Measurements from ENCODE around the gene GMNN.

GMNN gene

GRCh38 chr6:24827162-24827561 is 52.4 kb downstream of the GMNN start:
- Histone ChIP-seq H3K36me3 (ENCODE audit: control insufficient read depth in 1 of 2, insufficient read depth in 2 of 2, low read length in 2 of 2) (no peaks in the 10 kb centered on the region), H3K27me3 (ENCODE audit: control insufficient read depth in 1 of 2, insufficient read depth in 2 of 2, low read length in 2 of 2) (no peaks in the 10 kb centered on the region), H3K9ac (ENCODE audit: low read depth in 1 of 2, low read length in 2 of 2) (no peak overlapping the region), H3K4me3 (ENCODE audit: low read depth in 1 of 2, low read length in 2 of 2) (no peak overlapping the region), H3K4me1 (ENCODE audit: control insufficient read depth in 1 of 2, insufficient read depth in 2 of 2, low read length in 2 of 2) (no peaks in the 10 kb centered on the region), H3K9me3 (ENCODE audit: control insufficient read depth in 1 of 2, low read length in 2 of 2) (no peaks in the 10 kb centered on the region), H3K27ac (ENCODE audit: low read depth, low read length) (no peak overlapping the region)

- no peak overlapping the region for H3K9ac ChIP-seq (ENCODE audit: low read depth in 1 of 2, low read length in 2 of 2)
- H3K27me3 ChIP-seq (ENCODE audit: control insufficient read depth in 1 of 2, insufficient read depth in 2 of 2, low read length in 2 of 2) = no peaks in the 10 kb centered on the region
- no peaks in the 10 kb centered on the region for H3K4me1 ChIP-seq (ENCODE audit: control insufficient read depth in 1 of 2, insufficient read depth in 2 of 2, low read length in 2 of 2)
- no peaks in the 10 kb centered on the region for H3K9me3 ChIP-seq (ENCODE audit: control insufficient read depth in 1 of 2, low read length in 2 of 2)
- H3K27ac ChIP-seq (ENCODE audit: low read depth, low read length) = no peak overlapping the region
- H3K36me3 ChIP-seq (ENCODE audit: control insufficient read depth in 1 of 2, insufficient read depth in 2 of 2, low read length in 2 of 2) = no peaks in the 10 kb centered on the region
- no peak overlapping the region for H3K4me3 ChIP-seq (ENCODE audit: low read depth in 1 of 2, low read length in 2 of 2)
Measured at GRCh38 chr6:24827970-24828369, 53.2 kb downstream of the GMNN start.

- no peaks in the 10 kb centered on the region for H3K9me3 ChIP-seq (ENCODE audit: control insufficient read depth in 1 of 2, low read length in 2 of 2)
- H3K4me1 ChIP-seq (ENCODE audit: control insufficient read depth in 1 of 2, insufficient read depth in 2 of 2, low read length in 2 of 2) = no peaks in the 10 kb centered on the region
- no peak overlapping the region for H3K27ac ChIP-seq (ENCODE audit: low read depth, low read length)
- H3K4me3 ChIP-seq (ENCODE audit: low read depth in 1 of 2, low read length in 2 of 2) = no peak overlapping the region
- H3K27me3 ChIP-seq (ENCODE audit: control insufficient read depth in 1 of 2, insufficient read depth in 2 of 2, low read length in 2 of 2) = no peaks in the 10 kb centered on the region
- no peaks in the 10 kb centered on the region for H3K36me3 ChIP-seq (ENCODE audit: control insufficient read depth in 1 of 2, insufficient read depth in 2 of 2, low read length in 2 of 2)
- H3K9ac ChIP-seq (ENCODE audit: low read depth in 1 of 2, low read length in 2 of 2) = no peak overlapping the region
Measured at GRCh38 chr6:24829657-24830056, 54.9 kb downstream of the GMNN start.

GRCh38 chr6:24831771-24832716 is 57.3 kb downstream of the GMNN start:
- Histone ChIP-seq H3K4me3 (ENCODE audit: low read depth in 1 of 2, low read length in 2 of 2) (no peak overlapping the region), H3K4me1 (ENCODE audit: control insufficient read depth in 1 of 2, insufficient read depth in 2 of 2, low read length in 2 of 2) (no peaks in the 10 kb centered on the region), H3K27ac (ENCODE audit: low read depth, low read length) (no peak overlapping the region), H3K36me3 (ENCODE audit: control insufficient read depth in 1 of 2, insufficient read depth in 2 of 2, low read length in 2 of 2) (no peaks in the 10 kb centered on the region), H3K9ac (ENCODE audit: low read depth in 1 of 2, low read length in 2 of 2) (no peak overlapping the region), H3K27me3 (ENCODE audit: control insufficient read depth in 1 of 2, insufficient read depth in 2 of 2, low read length in 2 of 2) (no peaks in the 10 kb centered on the region), H3K9me3 (ENCODE audit: control insufficient read depth in 1 of 2, low read length in 2 of 2) (no peaks in the 10 kb centered on the region)

- Histone ChIP-seq H3K9ac (ENCODE audit: low read depth in 1 of 2, low read length in 2 of 2) (no peak overlapping the region), H3K27ac (ENCODE audit: low read depth, low read length) (no peak overlapping the region), H3K9me3 (ENCODE audit: control insufficient read depth in 1 of 2, low read length in 2 of 2) (no peaks in the 10 kb centered on the region), H3K4me3 (ENCODE audit: low read depth in 1 of 2, low read length in 2 of 2) (no peak overlapping the region), H3K36me3 (ENCODE audit: control insufficient read depth in 1 of 2, insufficient read depth in 2 of 2, low read length in 2 of 2) (no peaks in the 10 kb centered on the region), H3K4me1 (ENCODE audit: control insufficient read depth in 1 of 2, insufficient read depth in 2 of 2, low read length in 2 of 2) (no peaks in the 10 kb centered on the region), H3K27me3 (ENCODE audit: control insufficient read depth in 1 of 2, insufficient read depth in 2 of 2, low read length in 2 of 2) (no peaks in the 10 kb centered on the region)
Measured at GRCh38 chr6:24832794-24833193, 58.1 kb downstream of the GMNN start.

- Histone ChIP-seq H3K27ac (ENCODE audit: low read depth, low read length) (no peak overlapping the region), H3K36me3 (ENCODE audit: control insufficient read depth in 1 of 2, insufficient read depth in 2 of 2, low read length in 2 of 2) (no peaks in the 10 kb centered on the region), H3K27me3 (ENCODE audit: control insufficient read depth in 1 of 2, insufficient read depth in 2 of 2, low read length in 2 of 2) (no peaks in the 10 kb centered on the region)
Measured at GRCh38 chr6:24833711-24834386, 59.1 kb downstream of the GMNN start.

More at GRCh38 chr6:24833711-24834386, 59.1 kb downstream of the GMNN start:
- H3K4me1 ChIP-seq (ENCODE audit: control insufficient read depth in 1 of 2, insufficient read depth in 2 of 2, low read length in 2 of 2) = no peaks in the 10 kb centered on the region
- no peaks in the 10 kb centered on the region for H3K9me3 ChIP-seq (ENCODE audit: control insufficient read depth in 1 of 2, low read length in 2 of 2)
- H3K9ac ChIP-seq (ENCODE audit: low read depth in 1 of 2, low read length in 2 of 2) = no peak overlapping the region
- no peak overlapping the region for H3K4me3 ChIP-seq (ENCODE audit: low read depth in 1 of 2, low read length in 2 of 2)
